Spleen (tissue), 11 donors: ENCODE measurements around the gene TGFB1I1. TPM values are rescaled to one million over a fixed set of nuclear protein-coding genes. Genes with fewer than 3 reads are reported as not detected.

Experiments used
- DNase-seq: peaks from one replicate; pipeline ENCODE4 v3.0.0-alpha.2; 2020
- H3K27ac ChIP-seq, 8 donors: fragments of 200-600 bp; sonication (generic) in 7 of 8; 1 replicate in 4 of 8; 2 replicates in 4 of 8; pipeline versions ENCODE4 v1.5.0 to v1.8.0; 2016 to 2021; ENCODE audit warnings: inconsistent platforms in 4 of 8, mild to moderate bottlenecking in 4 of 8, moderate library complexity in 1 of 8
- H3K27me3 ChIP-seq, 7 donors: fragments of 200-600 bp; sonication (generic) in 6 of 7; replicated peaks in 1 of 7; 1 replicate in 4 of 7; 2 replicates in 3 of 7; pipeline versions ENCODE4 v1.5.0 to v1.8.0; 2016 to 2021; ENCODE audit warnings: inconsistent platforms in 3 of 7, mild to moderate bottlenecking in 1 of 7
- H3K36me3 ChIP-seq, 6 donors: fragments of 200-600 bp; sonication (generic) in 5 of 6; 1 replicate in 4 of 6; 2 replicates in 2 of 6; pipeline versions ENCODE4 v1.5.0 to v1.8.0; 2016 to 2021; ENCODE audit warnings: inconsistent platforms in 2 of 6
- H3K4me1 ChIP-seq, 6 donors: fragments of 200-600 bp; sonication (generic) in 5 of 6; 1 replicate in 3 of 6; 2 replicates in 3 of 6; pipeline versions ENCODE4 v1.5.0 to v1.8.0; 2016 to 2021; ENCODE audit warnings: inconsistent platforms in 3 of 6
- H3K4me3 ChIP-seq, 8 donors: fragments of 200-600 bp; sonication (generic) in 7 of 8; 1 replicate in 4 of 8; 2 replicates in 4 of 8; pipeline versions ENCODE4 v1.5.0 to v1.8.0; 2016 to 2021; ENCODE audit warnings: inconsistent platforms in 4 of 8, mild to moderate bottlenecking in 4 of 8, moderate library complexity in 2 of 8
- H3K9me3 ChIP-seq, 8 donors: fragments of 200-600 bp; sonication (generic) in 7 of 8; 1 replicate in 4 of 8; 2 replicates in 4 of 8; pipeline versions ENCODE4 v1.5.0 to v1.8.0; 2016 to 2021; ENCODE audit warnings: inconsistent platforms in 4 of 8
- POLR2A ChIP-seq, 3 donors: fragments of 450-650 bp; IDR thresholded peaks; one replicate each; pipeline ENCODE4 v1.5.1; 2017; ENCODE audit warnings: antibody characterized with exemption in 3 of 3, mild to moderate bottlenecking in 1 of 3
- POLR2AphosphoS5 ChIP-seq, 3 donors: sonication (generic); formaldehyde crosslinking; IDR thresholded peaks; one replicate each; pipeline ENCODE4 v1.5.1; 2017; ENCODE audit warnings: antibody characterized with exemption in 3 of 3
- WGBS, 5 donors: extraction: QIAGEN DNeasy Blood & Tissue Kit in 3 of 5; methylation state at CpG; one replicate each; pipeline versions ENCODE4 v1.1.5 to v1.1.7; 2013 to 2018; 5-methylcytosine and 5-hydroxymethylcytosine counted together
- intact Hi-C: fragments of 100-400 bp; cut with DNase I; formaldehyde crosslinking; loops from one replicate; pipeline ENCODE4 v1.15.0; 2023; ENCODE audit warnings: low total_unique reads
- polyA plus RNA-seq, 3 donors: library from polyadenylated mRNA; stranded (reverse); fragments of 200-250 nt; gene quantifications; one replicate each; pipeline ENCODE4 v1.2.1, GENCODE V29; 2013
- total RNA-seq, 7 donors: library from RNA; depleted of rRNA in 3 of 7; stranded (reverse); fragments of >200 nt in 3 of 7; fragmentation: NEBNext Ultra II Directional in 4 of 7; extraction: Animal tissue kit (Norgen Biotek cat#: 25700) in 4 of 7; gene quantifications; one replicate each; pipeline versions ENCODE4 v1.1.0 to v1.2.1, GENCODE V29; 2016 to 2021
- TF ChIP-seq, protein P1 (sequence below), 11 experiments: fragments of 200-600 bp in 7 of 11; fragments of 450-650 bp in 4 of 11; sonication (generic) in 4 of 11; IDR thresholded peaks in 8 of 11; conservative IDR thresholded peaks in 3 of 11; 1 replicate in 7 of 11; 2 replicates in 4 of 11; pipeline versions ENCODE4 v1.4.0 to v1.8.0; 2016 to 2021; ENCODE audit warnings: antibody characterized with exemption in 11 of 11, inconsistent platforms in 4 of 11, mild to moderate bottlenecking in 1 of 11
- donor health status: healthy with polysubstance abuse.
- donor health status: DM: no; HTN: no; CAD: no; lungs with moderate emphysema.
- donor health status: DM: no; HTN: no; CAD: no.
- donor health status: Bipolar disorder and iron deficiency.
- donor health status: healthy.
- donor health status: DM: no; HTN: no; CAD: no.
- donor health status: DM: yes; HTN: yes; CAD: no.

Gene TGFB1I1
- total and polyA plus RNA-seq, 10 donors: 10.7 to 69.0 (median 27.4) TPM

DNA sequence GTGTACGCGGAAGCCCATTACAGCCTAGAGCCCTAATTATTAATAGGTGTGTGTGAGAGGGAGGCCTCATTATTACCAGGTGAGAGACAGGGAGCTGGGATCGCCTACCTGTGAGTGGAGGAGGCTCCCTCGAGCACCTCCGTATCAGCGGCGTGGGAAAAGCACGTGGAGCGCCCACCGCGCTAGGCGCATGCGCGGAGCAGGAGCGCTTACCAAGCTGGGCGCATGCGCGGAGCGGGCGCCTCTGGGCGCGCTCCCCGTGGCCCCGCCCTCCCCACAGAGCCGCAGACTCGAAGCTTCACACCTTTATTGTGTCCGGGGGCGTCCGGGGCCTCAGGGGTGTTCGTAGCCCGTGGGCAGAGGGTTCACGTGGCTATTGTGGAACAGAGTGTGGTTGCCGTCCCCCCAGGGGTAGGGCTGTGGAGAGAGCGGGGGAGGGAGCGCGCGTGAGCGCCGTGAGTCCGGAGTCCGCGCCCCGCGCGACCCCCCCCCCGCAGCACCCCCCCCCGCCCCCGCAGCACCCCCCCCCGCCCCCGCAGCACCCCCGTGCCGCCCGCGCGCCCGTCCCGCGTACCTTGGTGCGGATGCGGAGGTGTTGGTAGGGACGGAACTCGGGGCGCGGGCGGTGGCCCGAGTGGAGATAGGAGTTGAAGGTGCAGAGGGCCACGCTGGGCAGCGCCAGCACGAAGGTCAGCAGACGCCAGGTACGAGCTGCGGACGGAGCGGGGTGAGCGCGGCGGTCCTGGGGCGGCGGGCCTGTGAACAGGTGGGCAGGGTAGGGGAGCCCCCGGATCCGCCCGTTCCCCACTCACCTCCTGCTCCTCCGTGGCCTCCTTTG lies 44.3 kb upstream of the TGFB1I1 start:
- peaks cover 0 to 20% (median 7%) of the 10 kb centered on the region in 6 donors for H3K4me1 ChIP-seq

DNA sequence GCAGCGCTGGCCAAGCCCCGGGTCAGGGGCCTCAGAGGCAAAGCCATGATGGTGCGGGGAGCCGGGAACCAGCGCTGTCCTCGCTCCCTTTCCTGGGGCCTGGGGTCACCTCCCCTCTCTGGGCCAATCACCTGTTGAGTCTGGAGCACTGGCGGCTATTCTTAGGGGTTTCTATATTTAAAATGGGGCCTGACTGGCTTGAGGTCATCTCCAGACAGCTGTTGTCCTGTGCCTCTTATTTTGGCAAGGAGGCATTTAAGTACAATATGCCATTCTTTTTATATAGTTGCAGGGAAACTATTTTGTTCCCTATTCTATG lies 43.7 kb upstream of the TGFB1I1 start, which contains the start of gene COX6A2:
COX6A2 (minus strand) TSS at position 82 of the 319 bp plus-strand sequence; CDS start at position 47, 35 bp downstream.
- TF ChIP-seq POLR2A (IDR thresholded peaks at IDR 0.05) (no peak), POLR2AphosphoS5 (IDR thresholded peaks at IDR 0.05) (no peak)
- H3K9me3 ChIP-seq: no peaks in the 10 kb centered on the region
- peaks cover 0 to 17% (median 7%) of the 10 kb centered on the region in 6 donors for H3K4me1 ChIP-seq
- WGBS, 5 donors: 78 to 93% (median 80%) methylated on average over 5 to 7 of the region's 7 CpGs
- no peak within 1 kb of the TSS for H3K27ac ChIP-seq
- intact Hi-C loops: no loop called here
- H3K4me3 ChIP-seq: peak within 1 kb of the TSS in 5 of 8 donors; percentile 22 to 64 (median 32)
- H3K27me3 ChIP-seq: peaks cover 0 to 12% (median 0%) of the 10 kb centered on the region in 7 donors
- DNase-seq: no peak
- H3K36me3 ChIP-seq: no peaks in the 10 kb centered on the region

More for the DNA sequence above, 44.3 kb upstream of the TGFB1I1 start:
- Histone ChIP-seq H3K27ac (no peak overlapping the region), H3K9me3 (no peaks in the 10 kb centered on the region), H3K36me3 (no peaks in the 10 kb centered on the region), H3K27me3 (peaks cover 0 to 12% (median 0%) of the 10 kb centered on the region in 7 donors), H3K4me3 (peak overlapping the region in 5 of 8 donors; percentile 22 to 64 (median 32))
- intact Hi-C loops: no loop called here
- DNase-seq: peak; percentile 90
- WGBS, 5 donors: 23 to 61% (median 36%) methylated on average over 36 to 76 of the region's 83 CpGs
- TF ChIP-seq POLR2AphosphoS5 (IDR thresholded peaks at IDR 0.05) (peak in 2 of 3 donors; percentile 39 to 41), POLR2A (IDR thresholded peaks at IDR 0.05) (no peak)

- WGBS, 5 donors: 84 to 88% (median 86%) methylated on average over 7 of the region's 7 CpGs
- DNase-seq: no peak
These were observed 43.2 kb upstream of the TGFB1I1 start for GRCh38 chr16:31428638-31429247.

DNA sequence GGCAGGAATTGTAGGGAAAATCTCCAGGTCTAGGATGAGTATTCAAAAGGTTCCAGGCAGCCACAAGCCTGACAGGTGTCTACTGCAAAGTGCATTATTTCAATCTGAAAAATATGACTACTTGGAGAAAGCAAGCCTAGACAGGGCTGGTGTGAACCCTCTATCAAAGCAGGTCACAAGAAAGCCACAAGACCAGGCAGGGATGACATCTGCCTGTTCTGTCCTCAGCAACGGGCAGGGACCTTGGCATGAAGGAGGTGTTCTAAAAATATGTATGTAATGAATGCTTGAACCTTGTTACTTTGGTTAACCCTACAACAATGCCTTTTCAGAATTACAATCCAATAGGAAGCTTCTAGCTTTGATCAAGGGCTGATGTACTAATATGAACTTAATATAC lies 42.6 kb upstream of the TGFB1I1 start:
- intact Hi-C loops: no loop called here
- Histone ChIP-seq H3K4me3 (no peak overlapping the region), H3K27me3 (peaks cover 0 to 12% (median 0%) of the 10 kb centered on the region in 7 donors), H3K27ac (no peak overlapping the region), H3K9me3 (no peaks in the 10 kb centered on the region), H3K36me3 (no peaks in the 10 kb centered on the region), H3K4me1 (peaks cover 0 to 13% (median 7%) of the 10 kb centered on the region in 6 donors)
- TF ChIP-seq, protein P1, sequence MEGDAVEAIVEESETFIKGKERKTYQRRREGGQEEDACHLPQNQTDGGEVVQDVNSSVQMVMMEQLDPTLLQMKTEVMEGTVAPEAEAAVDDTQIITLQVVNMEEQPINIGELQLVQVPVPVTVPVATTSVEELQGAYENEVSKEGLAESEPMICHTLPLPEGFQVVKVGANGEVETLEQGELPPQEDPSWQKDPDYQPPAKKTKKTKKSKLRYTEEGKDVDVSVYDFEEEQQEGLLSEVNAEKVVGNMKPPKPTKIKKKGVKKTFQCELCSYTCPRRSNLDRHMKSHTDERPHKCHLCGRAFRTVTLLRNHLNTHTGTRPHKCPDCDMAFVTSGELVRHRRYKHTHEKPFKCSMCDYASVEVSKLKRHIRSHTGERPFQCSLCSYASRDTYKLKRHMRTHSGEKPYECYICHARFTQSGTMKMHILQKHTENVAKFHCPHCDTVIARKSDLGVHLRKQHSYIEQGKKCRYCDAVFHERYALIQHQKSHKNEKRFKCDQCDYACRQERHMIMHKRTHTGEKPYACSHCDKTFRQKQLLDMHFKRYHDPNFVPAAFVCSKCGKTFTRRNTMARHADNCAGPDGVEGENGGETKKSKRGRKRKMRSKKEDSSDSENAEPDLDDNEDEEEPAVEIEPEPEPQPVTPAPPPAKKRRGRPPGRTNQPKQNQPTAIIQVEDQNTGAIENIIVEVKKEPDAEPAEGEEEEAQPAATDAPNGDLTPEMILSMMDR (IDR thresholded peaks at IDR 0.05 in 8 of 11, conservative IDR thresholded peaks at IDR 0.05 in 3 of 11): no peak
- no peak for TF ChIP-seq POLR2A (IDR thresholded peaks at IDR 0.05)
- TF ChIP-seq POLR2AphosphoS5 (IDR thresholded peaks at IDR 0.05): no peak
- 12 to 45% (median 29%) methylated on average over 1 of the region's 1 CpG for WGBS, 5 donors
- DNase-seq: no peak

More at GRCh38 chr16:31428638-31429247, 43.2 kb upstream of the TGFB1I1 start:
- H3K4me3 ChIP-seq: no peak overlapping the region
- H3K27me3 ChIP-seq: peaks cover 0 to 12% (median 0%) of the 10 kb centered on the region in 7 donors
- intact Hi-C loops: no loop called here
- H3K4me1 ChIP-seq: peaks cover 0 to 13% (median 7%) of the 10 kb centered on the region in 6 donors
- TF ChIP-seq, protein P1 (IDR thresholded peaks at IDR 0.05 in 8 of 11, conservative IDR thresholded peaks at IDR 0.05 in 3 of 11): no peak
- no peak for TF ChIP-seq POLR2AphosphoS5 (IDR thresholded peaks at IDR 0.05)
- TF ChIP-seq POLR2A (IDR thresholded peaks at IDR 0.05): no peak
- no peak overlapping the region for H3K27ac ChIP-seq
- H3K36me3 ChIP-seq: no peaks in the 10 kb centered on the region
- no peaks in the 10 kb centered on the region for H3K9me3 ChIP-seq

GRCh38 chr16:31429796-31430195 lies 42.2 kb upstream of the TGFB1I1 start:
- no peak overlapping the region for H3K27ac ChIP-seq
- no peak for DNase-seq
- no peaks in the 10 kb centered on the region for H3K9me3 ChIP-seq
- 83 to 94% (median 91%) methylated on average over 3 of the region's 3 CpGs for WGBS, 5 donors
- H3K4me3 ChIP-seq: no peak overlapping the region
- no peaks in the 10 kb centered on the region for H3K36me3 ChIP-seq
- H3K4me1 ChIP-seq: peaks cover 0 to 13% (median 7%) of the 10 kb centered on the region in 6 donors
- intact Hi-C loops: no loop called here
- TF ChIP-seq POLR2A (IDR thresholded peaks at IDR 0.05): no peak
- no peak for TF ChIP-seq POLR2AphosphoS5 (IDR thresholded peaks at IDR 0.05)
- TF ChIP-seq, protein P1 (IDR thresholded peaks at IDR 0.05 in 8 of 11, conservative IDR thresholded peaks at IDR 0.05 in 3 of 11): no peak
- peaks cover 0 to 12% (median 0%) of the 10 kb centered on the region in 7 donors for H3K27me3 ChIP-seq
